ENCODE results near the gene EFNA5. TPM values are rescaled to one million over a fixed set of nuclear protein-coding genes. Genes with fewer than 3 reads are reported as not detected.

Gene EFNA5
- total and polyA plus RNA-seq, 5 donors from 2014 or later, result 0.73 TPM; not detected in 4

DNA sequence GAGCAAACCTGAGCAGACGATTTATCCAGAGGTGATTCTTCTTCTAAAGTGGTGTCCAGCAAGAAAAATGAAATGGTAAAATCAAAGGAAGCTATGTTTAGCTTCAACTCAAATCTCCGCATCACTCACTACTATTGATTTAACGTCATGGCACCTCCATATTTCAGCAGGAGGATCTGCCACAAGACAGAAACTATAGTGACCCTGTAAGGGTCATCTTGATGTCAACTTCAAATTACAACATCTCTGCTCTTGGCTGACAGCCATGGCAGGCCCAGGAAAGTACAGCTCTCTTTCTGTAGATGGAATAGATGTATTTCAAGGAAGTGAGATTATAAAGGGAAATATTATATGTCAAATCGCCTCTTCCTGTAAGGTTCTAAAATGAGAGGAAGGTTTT, 10.1 kb upstream of the EFNA5 start:
- Histone ChIP-seq H3K4me1 (ENCODE audit: control insufficient read depth, insufficient read depth, low read length, poor library complexity, severe bottlenecking) (no peaks in the 10 kb centered on the region), H3K4me3 (ENCODE audit: low read depth, low read length) (no peak overlapping the region), H3K27ac (ENCODE audit: insufficient read depth, low read length, poor library complexity, severe bottlenecking) (no peak overlapping the region), H3K27me3 (ENCODE audit: control insufficient read depth, insufficient read depth, low read length) (peaks cover 3% of the 10 kb centered on the region), H3K36me3 (ENCODE audit: control insufficient read depth, insufficient read depth, low read length) (no peaks in the 10 kb centered on the region), H3K9me3 (ENCODE audit: control insufficient read depth in 2 of 2, low read length in 2 of 2) (no peaks in the 10 kb centered on the region)
- DNase-seq (no peak), ATAC-seq (ENCODE audit: low read depth in 2 of 2) (no peak)
- Mint-ChIP-seq H3K9me3 (peaks cover 0 to 3% (median 0%) of the 10 kb centered on the region in 7 donors), H3K27ac (no peak overlapping the region), H3K4me1 (no peaks in the 10 kb centered on the region), H3K36me3 (no peaks in the 10 kb centered on the region), H3K27me3 (peaks cover 24% of the 10 kb centered on the region), H3K4me3 (no peak overlapping the region)

DNA sequence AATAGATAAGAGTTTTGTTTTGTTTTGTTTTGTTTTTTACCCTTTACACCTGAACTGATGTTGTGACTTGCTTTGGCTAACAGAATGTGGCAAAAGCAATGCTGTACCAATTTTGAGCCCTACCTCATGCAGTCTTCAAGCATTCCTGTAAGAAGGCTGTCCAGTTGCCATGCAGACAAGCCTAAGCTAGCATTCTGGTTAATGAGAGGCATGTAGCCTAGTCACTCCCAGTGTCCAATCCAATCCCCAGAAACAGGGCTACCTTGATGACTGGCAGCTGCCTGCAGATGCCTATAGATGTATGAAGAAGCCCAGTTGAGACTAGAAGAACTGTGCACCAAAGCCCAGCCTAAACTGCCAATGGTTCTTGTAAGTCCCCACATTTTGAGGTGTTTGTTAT, 9.4 kb upstream of the EFNA5 start:
- Histone ChIP-seq H3K36me3 (ENCODE audit: control insufficient read depth, insufficient read depth, low read length) (no peaks in the 10 kb centered on the region), H3K4me3 (ENCODE audit: low read depth, low read length) (no peak overlapping the region), H3K27me3 (ENCODE audit: control insufficient read depth, insufficient read depth, low read length) (peaks cover 9% of the 10 kb centered on the region), H3K9me3 (ENCODE audit: control insufficient read depth in 2 of 2, low read length in 2 of 2) (no peaks in the 10 kb centered on the region), H3K4me1 (ENCODE audit: control insufficient read depth, insufficient read depth, low read length, poor library complexity, severe bottlenecking) (no peaks in the 10 kb centered on the region), H3K27ac (ENCODE audit: insufficient read depth, low read length, poor library complexity, severe bottlenecking) (no peak overlapping the region)
- Mint-ChIP-seq H3K9me3 (peaks cover 0 to 3% (median 0%) of the 10 kb centered on the region in 7 donors), H3K36me3 (no peaks in the 10 kb centered on the region), H3K4me1 (no peaks in the 10 kb centered on the region), H3K27me3 (peaks cover 27% of the 10 kb centered on the region), H3K4me3 (no peak overlapping the region), H3K27ac (no peak overlapping the region)
- DNase-seq (no peak), ATAC-seq (ENCODE audit: low read depth in 2 of 2) (no peak)

DNA sequence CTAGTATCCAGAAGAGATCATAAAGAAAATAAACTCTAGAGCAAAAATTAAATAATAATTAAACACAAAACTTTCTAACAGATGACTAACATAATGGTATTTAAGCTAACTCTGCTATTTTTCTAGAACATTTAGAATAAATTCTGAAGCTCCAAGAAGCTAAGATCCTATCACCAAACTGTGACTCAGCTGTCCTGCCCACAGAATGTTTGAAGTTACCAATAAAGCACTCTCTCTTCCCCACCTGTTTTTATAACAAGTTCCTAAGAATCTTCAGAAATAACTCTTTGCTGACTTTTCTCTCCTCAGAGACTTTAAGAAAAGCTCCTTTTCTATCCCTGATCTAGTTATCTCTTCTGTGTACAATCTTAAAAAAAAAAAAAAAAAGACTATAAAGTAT, 6.0 kb upstream of the EFNA5 start:
- peaks cover 0 to 3% (median 0%) of the 10 kb centered on the region in 7 donors for H3K9me3 Mint-ChIP-seq
- ATAC-seq (ENCODE audit: low read depth in 2 of 2), result no peak

DNA sequence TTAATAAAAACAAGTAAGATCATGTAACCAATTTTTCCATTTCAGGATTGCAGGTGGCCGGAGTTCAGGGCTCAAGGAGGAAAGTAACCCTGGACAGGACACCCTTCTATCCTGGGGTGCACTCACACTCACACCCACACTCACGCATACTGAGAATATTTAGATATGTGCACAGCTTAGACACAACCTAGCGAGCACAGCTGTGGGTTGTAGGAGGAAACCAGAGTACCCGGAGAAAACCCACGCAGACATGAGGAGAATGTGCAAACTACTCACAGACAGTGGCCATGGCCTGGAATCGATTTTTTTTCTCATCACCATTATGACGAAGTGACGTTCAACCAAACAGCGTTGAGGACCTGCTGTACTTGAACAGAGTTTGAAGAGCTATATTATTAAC, 4.5 kb upstream of the EFNA5 start:
- Mint-ChIP-seq H3K4me3 (no peak overlapping the region), H3K4me1 (peaks cover 0 to 32% (median 7%) of the 10 kb centered on the region in 4 donors), H3K27me3 (peaks cover 51% of the 10 kb centered on the region), H3K9me3 (peaks cover 0 to 5% (median 0%) of the 10 kb centered on the region in 7 donors), H3K27ac (no peak overlapping the region), H3K36me3 (no peaks in the 10 kb centered on the region)
- Histone ChIP-seq H3K4me3 (ENCODE audit: low read depth, low read length) (no peak overlapping the region), H3K36me3 (ENCODE audit: control insufficient read depth, insufficient read depth, low read length) (no peaks in the 10 kb centered on the region), H3K27ac (ENCODE audit: insufficient read depth, low read length, poor library complexity, severe bottlenecking) (no peak overlapping the region), H3K9me3 (ENCODE audit: control insufficient read depth in 2 of 2, low read length in 2 of 2) (no peaks in the 10 kb centered on the region), H3K4me1 (ENCODE audit: control insufficient read depth, insufficient read depth, low read length, poor library complexity, severe bottlenecking) (peaks cover 35% of the 10 kb centered on the region), H3K27me3 (ENCODE audit: control insufficient read depth, insufficient read depth, low read length) (peaks cover 23% of the 10 kb centered on the region)
- no peak for DNase-seq
- ATAC-seq (ENCODE audit: low read depth in 2 of 2), result no peak

More for the DNA sequence above, 6.0 kb upstream of the EFNA5 start:
- Histone ChIP-seq H3K36me3 (ENCODE audit: control insufficient read depth, insufficient read depth, low read length) (no peaks in the 10 kb centered on the region), H3K27me3 (ENCODE audit: control insufficient read depth, insufficient read depth, low read length) (peaks cover 23% of the 10 kb centered on the region), H3K9me3 (ENCODE audit: control insufficient read depth in 2 of 2, low read length in 2 of 2) (no peaks in the 10 kb centered on the region), H3K4me3 (ENCODE audit: low read depth, low read length) (no peak overlapping the region), H3K4me1 (ENCODE audit: control insufficient read depth, insufficient read depth, low read length, poor library complexity, severe bottlenecking) (peaks cover 21% of the 10 kb centered on the region), H3K27ac (ENCODE audit: insufficient read depth, low read length, poor library complexity, severe bottlenecking) (no peak overlapping the region)
- no peak for DNase-seq
- H3K36me3 Mint-ChIP-seq, result no peaks in the 10 kb centered on the region
- H3K27ac Mint-ChIP-seq, result no peak overlapping the region
- peaks cover 0 to 23% (median 4%) of the 10 kb centered on the region in 4 donors for H3K4me1 Mint-ChIP-seq
- H3K27me3 Mint-ChIP-seq, result peaks cover 51% of the 10 kb centered on the region
- no peak overlapping the region for H3K4me3 Mint-ChIP-seq

DNA sequence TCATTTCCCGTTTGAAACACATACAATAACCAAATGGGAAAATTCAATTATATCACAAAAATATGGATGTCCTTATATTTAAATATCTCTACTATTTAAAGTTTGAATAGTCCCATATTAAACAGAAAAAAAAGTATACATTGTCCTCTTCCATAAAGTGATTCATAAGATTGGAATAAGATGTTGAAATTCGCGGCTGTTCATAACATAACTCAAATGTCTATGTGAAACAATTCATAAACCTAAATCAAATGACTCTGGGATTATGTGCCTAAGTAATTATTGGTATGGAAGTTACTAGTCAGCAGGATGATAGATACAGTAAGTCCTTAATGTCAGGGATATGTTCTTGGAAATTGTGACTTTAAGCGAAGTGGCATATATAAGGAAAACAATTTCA, 3.9 kb upstream of the EFNA5 start:
- Mint-ChIP-seq H3K4me1 (peaks cover 0 to 33% (median 7%) of the 10 kb centered on the region in 4 donors), H3K27ac (no peak overlapping the region), H3K9me3 (peaks cover 0 to 5% (median 0%) of the 10 kb centered on the region in 7 donors), H3K36me3 (no peaks in the 10 kb centered on the region), H3K4me3 (peak overlapping the region in 1 of 4 donors; percentile 67), H3K27me3 (peaks cover 47% of the 10 kb centered on the region)
- no peaks in the 10 kb centered on the region for H3K9me3 ChIP-seq (ENCODE audit: control insufficient read depth in 2 of 2, low read length in 2 of 2)
- peaks cover 20% of the 10 kb centered on the region for H3K27me3 ChIP-seq (ENCODE audit: control insufficient read depth, insufficient read depth, low read length)
- no peaks in the 10 kb centered on the region for H3K36me3 ChIP-seq (ENCODE audit: control insufficient read depth, insufficient read depth, low read length)
- no peak overlapping the region for H3K4me3 ChIP-seq (ENCODE audit: low read depth, low read length)
- DNase-seq (no peak), ATAC-seq (ENCODE audit: low read depth in 2 of 2) (no peak)
- H3K4me1 ChIP-seq (ENCODE audit: control insufficient read depth, insufficient read depth, low read length, poor library complexity, severe bottlenecking), result peaks cover 40% of the 10 kb centered on the region
- H3K27ac ChIP-seq (ENCODE audit: insufficient read depth, low read length, poor library complexity, severe bottlenecking), result no peak overlapping the region

DNA sequence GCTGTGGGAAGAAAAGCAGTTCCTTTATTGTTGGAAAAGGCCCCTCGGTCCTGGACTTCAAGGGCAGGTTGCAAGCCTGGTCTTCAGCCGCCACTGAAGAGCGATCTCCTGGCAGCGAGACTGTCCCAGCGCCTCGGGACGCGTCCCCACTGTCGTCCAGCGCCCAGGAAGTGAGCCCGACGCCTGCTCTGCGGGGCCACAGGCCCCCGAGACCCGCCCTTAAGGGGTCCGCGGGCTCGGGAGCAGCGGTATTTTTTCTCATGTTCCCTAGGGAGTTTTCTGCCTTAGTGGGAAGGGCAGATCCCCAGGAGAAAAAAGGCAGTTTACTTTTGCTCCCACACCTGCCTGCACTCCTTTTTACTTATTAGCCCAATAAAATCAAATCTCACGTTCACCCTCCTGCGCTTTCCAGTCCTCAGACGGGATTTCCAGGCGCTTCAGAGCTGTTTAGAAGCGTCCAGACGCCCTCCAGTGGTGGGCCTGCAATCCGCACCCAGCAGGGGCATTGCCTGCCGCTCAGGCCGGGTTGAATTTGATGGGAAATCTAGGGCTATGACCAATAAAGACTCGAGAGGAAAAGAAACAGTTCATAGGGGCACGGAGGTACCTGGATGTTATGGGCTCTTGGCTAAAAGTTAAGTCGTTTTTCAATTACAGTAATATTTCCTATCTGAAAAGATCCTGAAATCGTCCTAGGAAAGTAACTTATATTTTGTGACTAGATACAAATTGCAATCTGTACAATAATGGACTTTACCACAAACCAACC, 2.8 kb upstream of the EFNA5 start:
- peaks cover 57% of the 10 kb centered on the region for H3K27me3 Mint-ChIP-seq
- peak overlapping the region; percentile 67 to 84 (median 78) for H3K4me3 Mint-ChIP-seq
- Histone ChIP-seq H3K27me3 (ENCODE audit: control insufficient read depth, insufficient read depth, low read length) (peaks cover 24% of the 10 kb centered on the region), H3K4me3 (ENCODE audit: low read depth, low read length) (no peak overlapping the region), H3K27ac (ENCODE audit: insufficient read depth, low read length, poor library complexity, severe bottlenecking) (no peak overlapping the region), H3K36me3 (ENCODE audit: control insufficient read depth, insufficient read depth, low read length) (no peaks in the 10 kb centered on the region), H3K4me1 (ENCODE audit: control insufficient read depth, insufficient read depth, low read length, poor library complexity, severe bottlenecking) (peaks cover 41% of the 10 kb centered on the region), H3K9me3 (ENCODE audit: control insufficient read depth in 2 of 2, low read length in 2 of 2) (no peaks in the 10 kb centered on the region)
- no peaks in the 10 kb centered on the region for H3K36me3 Mint-ChIP-seq
- ATAC-seq (ENCODE audit: low read depth in 2 of 2) (peak; percentile 52 to 58), DNase-seq (peak; percentile 11 to 67 (median 32))
- peak overlapping the region in 1 of 3 donors; percentile 82 for H3K27ac Mint-ChIP-seq
- H3K9me3 Mint-ChIP-seq, result peaks cover 0 to 5% (median 0%) of the 10 kb centered on the region in 7 donors
- H3K4me1 Mint-ChIP-seq, result peaks cover 0 to 39% (median 7%) of the 10 kb centered on the region in 4 donors

DNA sequence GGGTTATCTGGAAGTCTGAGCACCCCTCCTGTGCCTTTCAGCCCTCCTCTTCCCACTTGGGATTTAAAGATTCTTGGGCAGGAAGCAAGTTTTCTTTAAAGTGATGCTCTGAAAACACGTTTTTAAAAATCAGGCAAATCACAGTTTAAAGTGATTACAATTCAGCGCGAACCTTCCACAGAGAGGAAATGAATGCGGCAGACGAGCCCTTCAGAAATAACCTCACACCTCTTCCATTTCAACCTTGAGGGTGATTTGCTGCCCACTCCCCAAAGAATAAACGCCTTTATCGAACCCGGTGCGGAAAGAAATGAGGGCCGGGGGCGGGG, 2.3 kb upstream of the EFNA5 start:
- Mint-ChIP-seq H3K9me3 (peaks cover 0 to 5% (median 0%) of the 10 kb centered on the region in 7 donors), H3K4me3 (peak overlapping the region; percentile 29 to 84 (median 78)), H3K4me1 (peaks cover 0 to 39% (median 7%) of the 10 kb centered on the region in 4 donors), H3K27me3 (peaks cover 62% of the 10 kb centered on the region), H3K36me3 (no peaks in the 10 kb centered on the region), H3K27ac (no peak overlapping the region)
- Histone ChIP-seq H3K4me3 (ENCODE audit: low read depth, low read length) (peak overlapping the region; percentile 24), H3K27me3 (ENCODE audit: control insufficient read depth, insufficient read depth, low read length) (peaks cover 28% of the 10 kb centered on the region), H3K36me3 (ENCODE audit: control insufficient read depth, insufficient read depth, low read length) (no peaks in the 10 kb centered on the region), H3K9me3 (ENCODE audit: control insufficient read depth in 2 of 2, low read length in 2 of 2) (no peaks in the 10 kb centered on the region), H3K27ac (ENCODE audit: insufficient read depth, low read length, poor library complexity, severe bottlenecking) (no peak overlapping the region), H3K4me1 (ENCODE audit: control insufficient read depth, insufficient read depth, low read length, poor library complexity, severe bottlenecking) (peaks cover 41% of the 10 kb centered on the region)
- DNase-seq (peak in 1 of 3 donors; percentile 16), ATAC-seq (ENCODE audit: low read depth in 2 of 2) (no peak)

Data from CD4-positive, CD25-positive, alpha-beta regulatory T cell (primary cell).